HG03025 (cell line): ENCODE results near the gene VPS13D.
"Not testable (repeated sequence)": the region's sequence is repeated elsewhere in the genome, so short reads cannot be mapped to it uniquely, and the experiment has no call there.

Experiments used
- ATAC-seq: cut with Tn5 transposase; IDR thresholded peaks from one replicate; pipeline ENCODE4 v1.9.1; 2021; ENCODE audit warnings: mild to moderate bottlenecking, moderate library complexity; ENCODE audit not compliant: unreplicated experiment, low FRiP score

The VPS13D gene

GRCh38 chr1:12324973-12325372 lies 95.1 kb downstream of the VPS13D start:
- ATAC-seq, result not testable (repeated sequence)

- no peak for ATAC-seq
Measured at GRCh38 chr1:12326986-12327385, 97.2 kb downstream of the VPS13D start.

GRCh38 chr1:12327566-12327965 lies 97.7 kb downstream of the VPS13D start:
- ATAC-seq, result no peak

GRCh38 chr1:12333036-12333785 lies 103.4 kb downstream of the VPS13D start:
- ATAC-seq, result no peak

- no peak for ATAC-seq
Measured at GRCh38 chr1:12335815-12336214, 106.0 kb downstream of the VPS13D start.

- ATAC-seq, result no peak
Measured at GRCh38 chr1:12336413-12336812, 106.6 kb downstream of the VPS13D start.

GRCh38 chr1:12338017-12338416 lies 108.2 kb downstream of the VPS13D start:
- ATAC-seq, result no peak

- ATAC-seq, result no peak
Measured at GRCh38 chr1:12338823-12339222, 109.0 kb downstream of the VPS13D start.

GRCh38 chr1:12339396-12339795 lies 109.6 kb downstream of the VPS13D start:
- no peak for ATAC-seq

GRCh38 chr1:12339811-12340543 lies 110.1 kb downstream of the VPS13D start:
- no peak for ATAC-seq

GRCh38 chr1:12340544-12340930 lies 110.7 kb downstream of the VPS13D start:
- ATAC-seq, result no peak

- ATAC-seq, result no peak
Measured at GRCh38 chr1:12341667-12342066, 111.8 kb downstream of the VPS13D start.

- no peak for ATAC-seq
Measured at GRCh38 chr1:12342401-12343003, 112.7 kb downstream of the VPS13D start.

GRCh38 chr1:12343823-12344487 lies 114.1 kb downstream of the VPS13D start:
- ATAC-seq, result no peak

GRCh38 chr1:12344596-12345349 lies 114.9 kb downstream of the VPS13D start:
- ATAC-seq, result no peak

GRCh38 chr1:12345350-12346217 lies 115.8 kb downstream of the VPS13D start:
- no peak for ATAC-seq

GRCh38 chr1:12346483-12347151 lies 116.8 kb downstream of the VPS13D start:
- ATAC-seq, result no peak

GRCh38 chr1:12348113-12348512 lies 118.3 kb downstream of the VPS13D start:
- no peak for ATAC-seq

- ATAC-seq, result no peak
Measured at GRCh38 chr1:12353981-12354380, 124.2 kb downstream of the VPS13D start.
